Osteocyte (in vitro differentiated cells): Measurements from ENCODE around the gene TNIP1. TPM values are rescaled to one million over a fixed set of nuclear protein-coding genes. Genes with fewer than 3 reads are reported as not detected.

Source experiments
- DNase-seq: peaks from one replicate; pipeline ENCODE4 v3.0.0; 2021; ENCODE audit warnings: mixed read lengths; ENCODE audit not compliant: unreplicated experiment; ENCODE audit errors: extremely low spot score
- H3K27ac Mint-ChIP-seq: one replicate; pipeline ENCODE4 v1.8.0; 2021; ENCODE audit warnings: mild to moderate bottlenecking, mixed read lengths; ENCODE audit not compliant: unreplicated experiment
- H3K27me3 Mint-ChIP-seq: one replicate; pipeline ENCODE4 v1.8.0; 2021; ENCODE audit warnings: mixed read lengths; ENCODE audit not compliant: unreplicated experiment
- H3K36me3 Mint-ChIP-seq: one replicate; pipeline ENCODE4 v1.8.0; 2021; ENCODE audit warnings: mixed read lengths; ENCODE audit not compliant: unreplicated experiment
- H3K4me1 Mint-ChIP-seq: one replicate; pipeline ENCODE4 v1.8.0; 2021; ENCODE audit warnings: mixed read lengths; ENCODE audit not compliant: unreplicated experiment
- H3K4me3 Mint-ChIP-seq: one replicate; pipeline ENCODE4 v1.8.0; 2021; ENCODE audit warnings: mild to moderate bottlenecking, moderate library complexity, mixed read lengths; ENCODE audit not compliant: unreplicated experiment
- H3K9me3 Mint-ChIP-seq: one replicate; pipeline ENCODE4 v1.8.0; 2021; ENCODE audit warnings: mixed read lengths; ENCODE audit not compliant: unreplicated experiment
- CTCF ChIP-seq: fragments of 200-600 bp; sonication (generic); IDR thresholded peaks from 2 replicates; pipeline ENCODE4 v1.5.0; 2021; ENCODE audit warnings: antibody characterized with exemption, mild to moderate bottlenecking, moderate library complexity
- total RNA-seq: library from RNA; stranded (reverse); gene quantifications from 2 replicates; pipeline ENCODE4 v1.2.1, GENCODE V29; 2021

Gene TNIP1
- total RNA-seq, 1 donor from 2014 or later = 85.5 TPM

- TF ChIP-seq CTCF = no peak
- Mint-ChIP-seq H3K4me1 (no peaks in the 10 kb centered on the region), H3K27me3 (peaks cover 23% of the 10 kb centered on the region), H3K4me3 (no peak overlapping the region), H3K9me3 (no peaks in the 10 kb centered on the region), H3K27ac (no peak overlapping the region), H3K36me3 (no peaks in the 10 kb centered on the region)
- peak; percentile 65 for DNase-seq
Observed at GRCh38 chr5:150999704-151000442, 81.0 kb downstream of the TNIP1 start.

- no peaks in the 10 kb centered on the region for H3K9me3 Mint-ChIP-seq
- no peak overlapping the region for H3K27ac Mint-ChIP-seq
- H3K36me3 Mint-ChIP-seq = no peaks in the 10 kb centered on the region
- no peak overlapping the region for H3K4me3 Mint-ChIP-seq
- no peak for DNase-seq
- H3K27me3 Mint-ChIP-seq = peaks cover 22% of the 10 kb centered on the region
- TF ChIP-seq CTCF = no peak
- no peaks in the 10 kb centered on the region for H3K4me1 Mint-ChIP-seq
Observed at GRCh38 chr5:150993826-150994412, 86.9 kb downstream of the TNIP1 start.

GRCh38 chr5:150993422-150993821 lies 87.4 kb downstream of the TNIP1 start:
- Mint-ChIP-seq H3K36me3 (no peaks in the 10 kb centered on the region), H3K27ac (no peak overlapping the region), H3K9me3 (no peaks in the 10 kb centered on the region), H3K4me3 (no peak overlapping the region), H3K4me1 (no peaks in the 10 kb centered on the region), H3K27me3 (peaks cover 18% of the 10 kb centered on the region)
- no peak for TF ChIP-seq CTCF
- DNase-seq = no peak

- no peaks in the 10 kb centered on the region for H3K36me3 Mint-ChIP-seq
- H3K27ac Mint-ChIP-seq = no peak overlapping the region
- TF ChIP-seq CTCF = no peak
- DNase-seq = no peak
- no peaks in the 10 kb centered on the region for H3K9me3 Mint-ChIP-seq
- H3K4me1 Mint-ChIP-seq = no peaks in the 10 kb centered on the region
- H3K27me3 Mint-ChIP-seq = peaks cover 16% of the 10 kb centered on the region
- H3K4me3 Mint-ChIP-seq = no peak overlapping the region
Observed at GRCh38 chr5:150992705-150993104, 88.1 kb downstream of the TNIP1 start.

GRCh38 chr5:150989695-150990094 lies 91.1 kb downstream of the TNIP1 start:
- Mint-ChIP-seq H3K36me3 (no peaks in the 10 kb centered on the region), H3K4me1 (no peaks in the 10 kb centered on the region), H3K27ac (no peak overlapping the region), H3K9me3 (no peaks in the 10 kb centered on the region), H3K27me3 (peaks cover 16% of the 10 kb centered on the region), H3K4me3 (no peak overlapping the region)
- DNase-seq = no peak
- no peak for TF ChIP-seq CTCF
